CD4-positive, alpha-beta T cell treated with Interleukin-2 at 100 ng/mL for 4 hours (primary cell): ENCODE measurements around the gene CHDH.

ENCODE experiments used
- DNase-seq: peaks from one replicate; pipeline ENCODE4 v3.0.0-alpha.2; 2020; ENCODE audit warnings: low spot score

The CHDH gene

GRCh38 chr3:53846134-53846850, at the start of gene CHDH, which contains the start of gene IL17RB:
CHDH (minus strand) TSS chr3:53846419; CDS start chr3:53824008, 22,411 bp downstream.
IL17RB (plus strand) TSS chr3:53846568; CDS start chr3:53846589, 21 bp downstream.
- DNase-seq, result no peak

GRCh38 chr3:53892286-53892637, 46.0 kb upstream of the CHDH start:
- no peak for DNase-seq

GRCh38 chr3:53891497-53892285, 45.5 kb upstream of the CHDH start, which contains the start of gene SELENOK:
SELENOK (minus strand) TSS chr3:53891859.
- peak; percentile 98 for DNase-seq

GRCh38 chr3:53890726-53891475, 44.7 kb upstream of the CHDH start:
- DNase-seq, result peak; percentile 54

- no peak for DNase-seq
Observed at GRCh38 chr3:53888232-53888631, 42.0 kb upstream of the CHDH start.

GRCh38 chr3:53887446-53887845, 41.2 kb upstream of the CHDH start:
- no peak for DNase-seq

GRCh38 chr3:53885239-53885638, 39.0 kb upstream of the CHDH start:
- no peak for DNase-seq

GRCh38 chr3:53884623-53885022, 38.4 kb upstream of the CHDH start:
- no peak for DNase-seq

GRCh38 chr3:53883008-53883407, 36.8 kb upstream of the CHDH start:
- DNase-seq, result no peak

- peak; percentile 87 for DNase-seq
Observed at GRCh38 chr3:53881691-53882593, 35.7 kb upstream of the CHDH start, which contains the start of gene ACTR8. ACTR8 (minus strand) TSS chr3:53882152; CDS start chr3:53882101, 51 bp downstream.

- DNase-seq, result no peak
Observed at GRCh38 chr3:53880396-53881345, 34.5 kb upstream of the CHDH start.

GRCh38 chr3:53865732-53866499, 19.7 kb upstream of the CHDH start:
- DNase-seq, result no peak

- no peak for DNase-seq
Observed at GRCh38 chr3:53863145-53863544, 16.9 kb upstream of the CHDH start.

- DNase-seq, result no peak
Observed at GRCh38 chr3:53862241-53862640, 16.0 kb upstream of the CHDH start.

- no peak for DNase-seq
Observed at GRCh38 chr3:53860196-53860595, 14.0 kb upstream of the CHDH start.

GRCh38 chr3:53859178-53859577, 13.0 kb upstream of the CHDH start:
- DNase-seq, result no peak

- DNase-seq, result no peak
Observed at GRCh38 chr3:53858096-53858741, 12.0 kb upstream of the CHDH start.

GRCh38 chr3:53856964-53857363, 10.7 kb upstream of the CHDH start:
- DNase-seq, result no peak

GRCh38 chr3:53850895-53851294, 4.7 kb upstream of the CHDH start:
- no peak for DNase-seq
